SK-N-SH (cell line): ENCODE results near the gene CMA1. TPM values are rescaled to one million over a fixed set of nuclear protein-coding genes. Genes with fewer than 3 reads are reported as not detected.
"Not testable (repeated sequence)": the region's sequence is repeated elsewhere in the genome, so short reads cannot be mapped to it uniquely, and the experiment has no call there.

Experiments used
- CTCF ChIA-PET: fragments of 300-600, 350-600 bp; formaldehyde crosslinking; extraction: SDS; loops from one replicate; lab custom pipeline; 2021; lab: Yijun Ruan, JAX
- POLR2A ChIA-PET: fragments of 350-600 bp; sonication (Branson Sonifier 250); formaldehyde crosslinking; extraction: SDS; loops from one replicate; lab custom pipeline; 2020; ENCODE audit warnings: antibody characterized with exemption, inconsistent platforms; lab: Yijun Ruan, JAX
- DNase-seq: peaks from one replicate; pipeline ENCODE4 v3.0.0; 2012
- H2AFZ ChIP-seq: fragments of 200-600 bp; sonication (generic); 2 replicates; pipeline ENCODE4 v1.8.1; 2016; ENCODE audit warnings: antibody characterized with exemption, mild to moderate bottlenecking, low read depth
- H3F3A ChIP-seq: fragments of 200-600 bp; sonication (generic); replicated peaks from 2 replicates; pipeline ENCODE3; 2016; ENCODE audit warnings: antibody characterized with exemption, mild to moderate bottlenecking; ENCODE audit not compliant: insufficient read depth
- H3K27ac ChIP-seq, 2 experiments: fragments of 200-500 bp in 1 of 2; fragments of 200-600 bp in 1 of 2; sonication (Bioruptor generic) in 1 of 2; sonication (generic), shearing (Covaris generic) in 1 of 2; 2 replicates each; pipeline versions ENCODE4 v1.5.1 to v1.6.1; 2014 to 2016; ENCODE audit warnings: low read depth in 2 of 2, inconsistent platforms in 1 of 2, low read length in 1 of 2, mild to moderate bottlenecking in 1 of 2, mixed read lengths in 1 of 2
- H3K27me3 ChIP-seq: fragments of 200-600 bp; sonication (generic), shearing (Covaris generic); 2 replicates; pipeline ENCODE4 v1.6.1; 2016; ENCODE audit warnings: mixed run types; ENCODE audit not compliant: insufficient read depth
- H3K36me3 ChIP-seq, 2 experiments: fragments of 200-500 bp in 1 of 2; fragments of 200-600 bp in 1 of 2; sonication (Bioruptor generic) in 1 of 2; sonication (generic) in 1 of 2; replicated peaks in 1 of 2; 2 replicates each; pipeline versions ENCODE3 to v1.5.1; 2014 to 2016; ENCODE audit warnings: low read length in 1 of 2, mild to moderate bottlenecking in 1 of 2; ENCODE audit not compliant: insufficient read depth in 2 of 2, control insufficient read depth in 1 of 2
- H3K4me1 ChIP-seq, 2 experiments: fragments of 200-500 bp in 1 of 2; fragments of 200-600 bp in 1 of 2; sonication (Bioruptor generic) in 1 of 2; sonication (generic), shearing (Covaris generic) in 1 of 2; 2 replicates each; pipeline versions ENCODE4 v1.5.1 to v1.6.1; 2014 to 2016; ENCODE audit warnings: low read depth in 1 of 2, low read length in 1 of 2, mixed run types in 1 of 2; ENCODE audit not compliant: insufficient read depth in 2 of 2, control insufficient read depth in 1 of 2
- H3K4me2 ChIP-seq: fragments of 200-600 bp; sonication (generic), shearing (Covaris generic); 2 replicates; pipeline ENCODE4 v1.6.1; 2017; ENCODE audit warnings: mixed run types
- H3K4me3 ChIP-seq, 2 experiments: fragments of 200-500 bp in 1 of 2; fragments of 200-600 bp in 1 of 2; sonication (Bioruptor generic) in 1 of 2; sonication (generic), shearing (Covaris generic) in 1 of 2; 2 replicates each; pipeline versions ENCODE4 v1.5.1 to v1.8.1; 2014 to 2016; ENCODE audit warnings: low read depth in 2 of 2, inconsistent platforms in 1 of 2, low read length in 1 of 2, mild to moderate bottlenecking in 1 of 2, mixed read lengths in 1 of 2, moderate library complexity in 1 of 2
- H3K79me2 ChIP-seq: fragments of 200-600 bp; sonication (generic); 2 replicates; pipeline ENCODE4 v1.8.1; 2017; ENCODE audit warnings: mild to moderate bottlenecking; ENCODE audit not compliant: insufficient read depth
- H3K9ac ChIP-seq: fragments of 200-600 bp; sonication (generic); 2 replicates; pipeline ENCODE4 v1.6.1; 2017; ENCODE audit warnings: mixed run types
- H3K9me2 ChIP-seq: fragments of 200-600 bp; sonication (generic); 2 replicates; pipeline ENCODE4 v1.6.1; 2017; ENCODE audit warnings: mixed run types
- H3K9me3 ChIP-seq: fragments of 200-600 bp; sonication (generic); 2 replicates; pipeline ENCODE4 v1.6.1; 2017; ENCODE audit warnings: mixed run types, mild to moderate bottlenecking, moderate library complexity
- H4K20me1 ChIP-seq: fragments of 200-600 bp; sonication (generic); 2 replicates; pipeline ENCODE4 v1.6.1; 2017; ENCODE audit warnings: mild to moderate bottlenecking, mixed run types; ENCODE audit not compliant: insufficient read depth
- FOSL2 ChIP-seq: IDR thresholded peaks from 2 replicates; pipeline ENCODE4 v1.4.0; 2012; ENCODE audit warnings: low read depth, mild to moderate bottlenecking, moderate library complexity, borderline replicate concordance
- FOXJ3 ChIP-seq: sonication (generic); formaldehyde crosslinking; IDR thresholded peaks from 2 replicates; pipeline ENCODE4 v1.5.1; 2020; ENCODE audit warnings: mild to moderate bottlenecking, missing genetic modification reagents
- FOXM1 ChIP-seq: IDR thresholded peaks from 2 replicates; pipeline ENCODE4 v1.4.0; 2012; ENCODE audit warnings: low read depth, mild to moderate bottlenecking
- GABPA ChIP-seq: IDR thresholded peaks from 2 replicates; pipeline ENCODE4 v1.4.0; 2012; ENCODE audit warnings: low read depth, mild to moderate bottlenecking
- GATA2 ChIP-seq: sonication (generic); formaldehyde crosslinking; IDR thresholded peaks from 2 replicates; pipeline ENCODE4 v1.5.0; 2020; ENCODE audit warnings: mild to moderate bottlenecking, missing genetic modification reagents
- MEF2A ChIP-seq: IDR thresholded peaks from 2 replicates; pipeline ENCODE4 v1.4.0; 2012; ENCODE audit warnings: low read depth, borderline replicate concordance
- MXI1 ChIP-seq: IDR thresholded peaks from 2 replicates; pipeline ENCODE4 v1.6.1; 2012; ENCODE audit warnings: mild to moderate bottlenecking, low read depth, low read length, improper control_type of control experiment
- RAD21 ChIP-seq: IDR thresholded peaks from 2 replicates; pipeline ENCODE4 v1.6.1; 2012; ENCODE audit warnings: mild to moderate bottlenecking, low read length
- RFX5 ChIP-seq: IDR thresholded peaks from 2 replicates; pipeline ENCODE4 v1.6.1; 2012; ENCODE audit warnings: mild to moderate bottlenecking, improper control_type of control experiment, low read length
- SIN3A ChIP-seq: IDR thresholded peaks from 2 replicates; pipeline ENCODE4 v1.6.1; 2012; ENCODE audit warnings: low read depth, mild to moderate bottlenecking, low read length, moderate library complexity, borderline replicate concordance
- TEAD4 ChIP-seq: IDR thresholded peaks from 2 replicates; pipeline ENCODE4 v1.4.0; 2012; ENCODE audit warnings: mild to moderate bottlenecking, borderline replicate concordance; ENCODE audit not compliant: insufficient read depth
- YY1 ChIP-seq: IDR thresholded peaks from 2 replicates; pipeline ENCODE4 v1.4.0; 2012; ENCODE audit warnings: low read depth, mild to moderate bottlenecking
- WGBS: methylation state at CpG from one replicate; pipeline ENCODE4 v1.1.6; 2017; ENCODE audit warnings: low lambda C conversion rate; 5-methylcytosine and 5-hydroxymethylcytosine counted together
- polyA plus RNA-seq, 3 experiments: library from polyadenylated mRNA; depleted of rRNA; stranded (reverse); fragments of >200 nt; gene quantifications; 2 replicates each; pipeline ENCODE4 v1.2.3, GENCODE V29; 2012
- TF ChIP-seq, protein P1 (sequence below): fragments of 200-600 bp; sonication (generic); IDR thresholded peaks from 2 replicates; pipeline ENCODE4 v1.6.1; 2017; ENCODE audit warnings: antibody characterized with exemption, mild to moderate bottlenecking, moderate library complexity

CMA1 gene
- polyA plus RNA-seq, 1 of the 3 experiments (the other 2 are of a cell fraction) = not detected

- H3K4me2 ChIP-seq, H3K9me2 ChIP-seq, H4K20me1 ChIP-seq, DNase-seq, H3K4me1 ChIP-seq, H3K9me3 ChIP-seq, H3K4me3 ChIP-seq, H3K27ac ChIP-seq, H3F3A ChIP-seq, H3K9ac ChIP-seq, H3K27me3 ChIP-seq, H3K36me3 ChIP-seq, POLR2A ChIA-PET, H3K79me2 ChIP-seq, H2AFZ ChIP-seq, CTCF ChIA-PET: not testable (repeated sequence)
- 52% methylated on average over 2 of the region's 2 CpGs for WGBS
Measured at GRCh38 chr14:24470450-24470849, 37.6 kb downstream of the CMA1 start.

DNA sequence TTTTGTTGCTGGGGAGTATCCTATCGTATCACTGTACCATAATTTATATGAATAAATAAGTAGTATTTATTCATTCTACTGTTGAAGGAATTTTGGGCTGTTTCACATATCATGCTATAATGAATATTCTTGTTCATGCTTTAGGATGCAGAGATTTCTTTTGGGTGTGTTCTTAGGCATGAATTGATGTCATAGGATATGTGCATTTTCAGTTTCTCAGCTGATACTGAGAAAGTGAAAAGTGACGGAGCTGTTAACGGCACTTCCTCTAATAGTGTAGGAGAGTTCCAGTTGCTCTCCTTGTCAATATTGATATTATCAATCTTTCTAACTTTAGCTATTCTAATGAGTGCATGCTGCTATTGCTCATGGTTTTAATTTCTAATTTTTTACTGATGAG, 42.3 kb downstream of the CMA1 start:
- Histone ChIP-seq H3K4me2 (no peak overlapping the region), H3K9me2 (no peaks in the 10 kb centered on the region), H2AFZ (no peak overlapping the region), H3K36me3 (no peaks in the 10 kb centered on the region), H4K20me1 (no peaks in the 10 kb centered on the region), H3K79me2 (no peaks in the 10 kb centered on the region)
- TF ChIP-seq, protein P1, sequence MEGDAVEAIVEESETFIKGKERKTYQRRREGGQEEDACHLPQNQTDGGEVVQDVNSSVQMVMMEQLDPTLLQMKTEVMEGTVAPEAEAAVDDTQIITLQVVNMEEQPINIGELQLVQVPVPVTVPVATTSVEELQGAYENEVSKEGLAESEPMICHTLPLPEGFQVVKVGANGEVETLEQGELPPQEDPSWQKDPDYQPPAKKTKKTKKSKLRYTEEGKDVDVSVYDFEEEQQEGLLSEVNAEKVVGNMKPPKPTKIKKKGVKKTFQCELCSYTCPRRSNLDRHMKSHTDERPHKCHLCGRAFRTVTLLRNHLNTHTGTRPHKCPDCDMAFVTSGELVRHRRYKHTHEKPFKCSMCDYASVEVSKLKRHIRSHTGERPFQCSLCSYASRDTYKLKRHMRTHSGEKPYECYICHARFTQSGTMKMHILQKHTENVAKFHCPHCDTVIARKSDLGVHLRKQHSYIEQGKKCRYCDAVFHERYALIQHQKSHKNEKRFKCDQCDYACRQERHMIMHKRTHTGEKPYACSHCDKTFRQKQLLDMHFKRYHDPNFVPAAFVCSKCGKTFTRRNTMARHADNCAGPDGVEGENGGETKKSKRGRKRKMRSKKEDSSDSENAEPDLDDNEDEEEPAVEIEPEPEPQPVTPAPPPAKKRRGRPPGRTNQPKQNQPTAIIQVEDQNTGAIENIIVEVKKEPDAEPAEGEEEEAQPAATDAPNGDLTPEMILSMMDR = no peak
- TF ChIP-seq RAD21 (no peak), FOXM1 (no peak), FOSL2 (no peak), MEF2A (no peak), FOXJ3 (CRISPR knock-in tag) (no peak), YY1 (no peak), GATA2 (CRISPR knock-in tag) (no peak), RFX5 (no peak), TEAD4 (no peak), GABPA (no peak), SIN3A (no peak), MXI1 (no peak)
- TF ChIP-seq, all 33 proteins: peak for 0
- H3K4me1 ChIP-seq = no peaks in the 10 kb centered on the region
- no peak for DNase-seq
- no peak overlapping the region for H3K27ac ChIP-seq
- no peaks in the 10 kb centered on the region for H3K27me3 ChIP-seq
- no peaks in the 10 kb centered on the region for H3F3A ChIP-seq
- POLR2A ChIA-PET = no interaction called here
- WGBS = 90% methylated on average over 3 of the region's 3 CpGs
- H3K9me3 ChIP-seq = no peaks in the 10 kb centered on the region
- no peak overlapping the region for H3K9ac ChIP-seq
- no peak overlapping the region for H3K4me3 ChIP-seq
- CTCF ChIA-PET = interaction anchor here (1.1 kb wide), 1 partner anchor 16 kb away, joined by 3 read pairs; no protein-coding TSS in a partner anchor
